ENCODE data around the gene TM9SF3. TPM values are rescaled to one million over a fixed set of nuclear protein-coding genes. Genes with fewer than 3 reads are reported as not detected.
"Not testable (repeated sequence)": the region's sequence is repeated elsewhere in the genome, so short reads cannot be mapped to it uniquely, and the experiment has no call there.

TM9SF3 gene
- total RNA-seq, 2 experiments from 2014 or later: 82.8 to 85.4 TPM

DNA sequence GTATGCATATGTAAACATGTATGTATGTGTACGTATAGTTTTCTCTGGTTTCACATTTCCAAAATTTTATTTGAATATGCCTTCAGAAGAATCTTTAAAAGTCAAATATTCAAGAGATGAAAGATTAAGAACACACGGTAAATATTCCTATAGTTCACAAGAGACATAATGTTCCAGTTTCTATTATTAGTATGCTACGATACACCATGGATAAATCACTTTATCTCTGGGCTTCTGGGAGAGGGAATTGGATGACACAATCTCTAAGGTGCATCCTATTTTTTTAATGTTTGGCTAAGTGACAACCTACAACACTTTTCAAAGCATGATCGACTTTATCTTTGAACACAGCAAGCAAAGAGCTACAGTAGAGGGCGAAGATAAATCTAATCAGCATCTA, 13.8 kb downstream of the TM9SF3 start:
- Mint-ChIP-seq H3K4me1 (peaks cover 20% of the 10 kb centered on the region), H3K27me3 (no peaks in the 10 kb centered on the region), H3K4me3 (no peak overlapping the region), H3K36me3 (ENCODE audit: low read depth) (peaks cover 49% of the 10 kb centered on the region), H3K27ac (no peak overlapping the region), H3K9me3 (no peaks in the 10 kb centered on the region)
- POLR2A ChIA-PET: no interaction called here
- DNase-seq: no peak
- CTCF ChIA-PET: interaction anchor here (0.6 to 1.5 kb wide), 2 partner anchors 12 to 620 kb away, joined by 4 read pairs; no protein-coding TSS in a partner anchor

DNA sequence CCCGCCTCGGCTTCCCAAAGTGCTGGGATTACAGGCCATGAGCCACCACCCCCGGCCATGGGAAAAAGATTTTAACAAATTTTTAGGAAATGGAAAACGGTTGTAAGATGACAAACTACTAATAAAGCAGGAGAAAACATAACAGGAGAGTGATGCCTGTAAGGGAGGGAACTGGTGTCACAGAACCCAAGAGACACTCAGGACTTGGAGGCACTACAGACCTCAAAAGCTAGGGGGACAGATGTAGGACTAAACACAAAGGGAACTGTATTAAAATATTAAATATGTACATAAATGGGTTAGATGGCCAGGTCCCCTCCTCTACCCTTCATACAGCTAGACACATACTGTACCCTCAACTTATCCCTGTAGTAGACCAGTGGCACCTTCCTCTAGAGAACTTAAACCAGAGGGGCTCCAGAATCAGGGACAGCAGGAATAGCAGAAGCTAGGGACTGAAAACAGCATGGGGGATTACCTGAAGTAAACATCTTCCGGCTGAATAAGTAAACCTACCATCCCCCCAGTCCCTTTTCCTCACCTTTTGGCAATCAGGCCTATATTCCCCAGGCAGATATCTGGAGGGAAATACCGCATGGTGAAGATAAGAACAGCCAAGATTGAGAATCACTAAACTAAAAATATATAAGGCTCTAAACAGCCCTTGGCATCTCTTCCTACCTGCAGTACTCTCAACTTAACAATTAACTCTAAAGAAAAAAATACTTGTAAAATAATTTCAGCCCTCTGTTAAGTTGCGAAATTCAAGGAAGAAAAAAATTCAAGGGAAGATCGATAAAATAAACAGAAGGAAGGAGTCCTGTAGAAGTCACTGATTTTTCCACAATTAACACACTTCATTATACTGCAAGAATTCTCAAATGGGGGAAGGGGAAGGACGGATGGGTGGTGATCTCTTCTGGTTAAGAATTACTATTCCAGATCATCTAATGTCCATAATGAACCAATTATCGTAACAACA, 15.5 kb downstream of the TM9SF3 start:
- Mint-ChIP-seq H3K4me1 (peaks cover 22% of the 10 kb centered on the region), H3K36me3 (ENCODE audit: low read depth) (peaks cover 58% of the 10 kb centered on the region)
- POLR2A ChIA-PET: no interaction called here

DNA sequence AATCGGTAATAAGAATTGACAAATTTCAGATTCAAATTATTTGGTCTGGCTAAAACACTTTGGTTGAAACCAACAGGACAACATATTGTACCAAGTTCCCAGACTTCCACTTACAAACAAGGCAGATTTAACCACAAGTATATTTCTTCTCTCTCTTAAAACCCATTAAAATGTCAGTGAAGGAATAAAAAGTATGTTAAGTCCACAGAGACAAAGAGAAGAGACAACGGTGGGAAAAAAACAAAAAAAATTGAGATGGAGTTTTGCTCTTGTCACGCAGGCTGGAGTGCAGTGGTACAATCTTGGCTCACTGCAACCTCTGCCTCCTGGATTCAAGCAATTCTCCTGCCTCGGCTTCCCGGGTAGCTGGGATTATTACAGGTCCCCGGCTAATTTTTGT, 16.3 kb downstream of the TM9SF3 start:
- ChIA-PET CTCF (interaction anchor here (1.3 kb wide), 1 partner anchor 11 kb away, joined by 3 read pairs; no protein-coding TSS in a partner anchor), POLR2A (no interaction called here)
- Mint-ChIP-seq H3K9me3 (no peaks in the 10 kb centered on the region), H3K4me1 (peaks cover 27% of the 10 kb centered on the region), H3K27me3 (no peaks in the 10 kb centered on the region), H3K36me3 (ENCODE audit: low read depth) (peaks cover 58% of the 10 kb centered on the region), H3K27ac (no peak overlapping the region), H3K4me3 (no peak overlapping the region)
- no peak for DNase-seq

More for the DNA sequence above, 15.5 kb downstream of the TM9SF3 start:
- H3K27me3 Mint-ChIP-seq: no peaks in the 10 kb centered on the region
- CTCF ChIA-PET: interaction anchor here (1.3 kb wide), 1 partner anchor 10 kb away, joined by 3 read pairs; no protein-coding TSS in a partner anchor
- DNase-seq: no peak
- no peaks in the 10 kb centered on the region for H3K9me3 Mint-ChIP-seq
- no peak overlapping the region for H3K27ac Mint-ChIP-seq
- H3K4me3 Mint-ChIP-seq: no peak overlapping the region

DNA sequence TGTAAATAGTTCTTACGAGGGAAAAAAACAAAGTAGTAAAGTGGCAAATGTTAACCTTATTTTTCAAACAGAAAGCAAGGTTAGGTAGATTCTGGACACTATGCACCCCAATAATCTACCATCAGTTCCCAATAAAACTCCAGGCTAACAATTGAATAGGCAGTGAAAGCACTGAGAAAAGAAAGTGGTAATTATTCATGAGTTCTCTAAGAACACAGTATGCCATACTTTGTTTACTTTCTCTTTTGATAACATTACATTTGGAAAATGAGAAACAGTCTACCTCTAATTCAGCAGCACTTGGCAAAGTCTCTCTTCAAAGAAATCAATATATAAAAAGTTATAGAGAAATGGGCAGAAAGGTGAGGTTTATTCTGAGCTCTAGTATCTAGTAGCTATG, 18.4 kb downstream of the TM9SF3 start:
- CTCF ChIA-PET: no interaction called here

DNA sequence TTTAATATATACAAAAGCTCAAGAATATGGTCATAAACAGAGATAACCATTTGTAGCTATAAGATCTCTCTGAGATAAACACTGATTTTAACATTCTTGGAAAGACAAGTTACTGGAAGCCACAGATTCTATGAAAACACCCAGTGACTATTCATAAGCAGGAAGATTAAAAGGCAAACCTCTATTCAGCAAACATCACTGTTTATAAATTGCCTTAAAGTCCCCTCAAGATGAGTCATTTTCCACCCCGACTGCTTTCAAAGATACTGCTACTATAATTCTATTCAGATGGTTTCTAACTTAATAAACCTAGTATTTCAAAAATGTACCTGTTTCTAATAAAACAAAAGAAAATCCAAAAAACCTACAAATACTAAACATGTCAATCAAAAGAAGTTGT, 21.0 kb downstream of the TM9SF3 start:
- Mint-ChIP-seq H3K36me3 (ENCODE audit: low read depth) (peaks cover 39% of the 10 kb centered on the region), H3K27me3 (no peaks in the 10 kb centered on the region), H3K9me3 (no peaks in the 10 kb centered on the region), H3K27ac (no peak overlapping the region), H3K4me3 (no peak overlapping the region), H3K4me1 (peaks cover 32% of the 10 kb centered on the region)
- ChIA-PET CTCF (interaction anchor here (0.9 to 1.9 kb wide), 2 partner anchors 10 to 52 kb away, joined by 4 to 7 read pairs; partner anchors contain the start of gene TLL2), POLR2A (interaction anchor here (1.4 kb wide), 1 partner anchor 21 kb away, joined by 3 read pairs; the partner anchor contains the start of gene TM9SF3)
- no peak for DNase-seq

More for the DNA sequence above, 18.4 kb downstream of the TM9SF3 start:
- DNase-seq: no peak
- no peak overlapping the region for H3K4me3 Mint-ChIP-seq
- H3K9me3 Mint-ChIP-seq: no peaks in the 10 kb centered on the region
- H3K27me3 Mint-ChIP-seq: no peaks in the 10 kb centered on the region
- H3K4me1 Mint-ChIP-seq: peaks cover 32% of the 10 kb centered on the region
- peaks cover 46% of the 10 kb centered on the region for H3K36me3 Mint-ChIP-seq (ENCODE audit: low read depth)
- H3K27ac Mint-ChIP-seq: no peak overlapping the region
- POLR2A ChIA-PET: no interaction called here

DNA sequence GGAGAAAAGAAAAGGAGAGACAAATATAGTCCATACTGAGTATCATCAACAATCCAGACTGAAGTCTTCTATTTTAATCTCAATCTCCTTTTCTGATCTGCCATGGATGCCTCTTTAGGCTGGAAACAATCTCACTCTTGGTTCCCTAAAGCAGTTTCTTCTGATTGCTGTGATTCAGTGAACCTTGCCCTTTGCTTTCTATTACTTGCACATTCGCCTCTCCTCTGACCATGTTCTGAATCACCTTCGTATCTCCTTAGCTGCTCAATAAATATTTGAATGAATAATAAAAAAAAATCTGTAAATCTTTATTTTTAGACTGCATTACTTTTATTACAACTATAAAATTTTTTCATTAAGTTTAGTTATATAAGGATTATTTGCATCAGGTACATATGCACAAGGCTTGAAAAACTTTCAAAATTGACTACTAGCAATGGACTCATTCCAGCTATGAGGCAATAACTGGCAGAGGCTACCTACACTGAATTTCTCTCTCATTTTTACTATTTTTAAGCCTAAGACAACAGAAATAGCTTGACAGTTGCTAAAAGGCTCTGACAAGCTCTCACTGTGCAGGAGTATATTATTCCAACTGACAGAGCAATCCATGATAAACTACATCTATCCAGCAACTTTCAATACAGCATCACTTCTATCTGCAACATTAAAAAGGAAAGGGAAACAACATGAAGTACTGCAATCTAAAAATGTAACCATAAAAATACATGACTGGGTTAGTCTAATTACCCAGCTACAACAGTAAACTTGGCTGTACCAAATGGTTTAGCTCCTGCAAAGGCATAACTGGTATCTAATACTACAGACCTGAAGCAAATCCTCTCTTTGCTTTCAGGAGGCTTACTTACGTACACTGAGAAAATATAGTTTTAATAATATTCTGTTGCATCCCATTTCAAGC, 25.6 kb downstream of the TM9SF3 start:
- H3K4me3 Mint-ChIP-seq: no peak overlapping the region
- H3K27me3 Mint-ChIP-seq: no peaks in the 10 kb centered on the region
- peaks cover 9% of the 10 kb centered on the region for H3K4me1 Mint-ChIP-seq
- no peaks in the 10 kb centered on the region for H3K9me3 Mint-ChIP-seq
- H3K36me3 Mint-ChIP-seq (ENCODE audit: low read depth): peaks cover 34% of the 10 kb centered on the region
- ChIA-PET POLR2A (no interaction called here), CTCF (interaction anchor here (0.7 kb wide), 1 partner anchor 1120 kb away, joined by 3 read pairs; no protein-coding TSS in a partner anchor)
- no peak for DNase-seq
- no peak overlapping the region for H3K27ac Mint-ChIP-seq

DNA sequence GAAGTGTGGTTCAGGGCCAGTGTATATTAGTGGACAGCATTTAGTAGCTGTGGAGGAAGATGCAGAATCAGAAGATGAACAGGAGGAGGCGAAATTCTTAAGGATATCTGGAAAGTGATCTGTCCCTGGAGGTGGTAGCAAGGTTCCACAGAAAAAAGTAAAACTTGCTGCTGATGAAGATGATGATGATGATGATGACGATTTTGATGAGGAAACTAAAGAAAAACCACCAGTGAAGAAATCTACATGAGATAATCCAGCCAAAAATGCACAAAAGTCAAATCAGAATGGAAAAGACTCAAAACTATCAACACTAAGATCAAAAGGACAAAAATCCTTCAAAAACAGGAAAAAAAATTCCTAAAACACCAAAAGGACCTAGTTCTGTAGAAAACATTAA, 26.3 kb downstream of the TM9SF3 start:
- Mint-ChIP-seq H3K36me3 (ENCODE audit: low read depth) (peaks cover 31% of the 10 kb centered on the region), H3K27me3 (no peaks in the 10 kb centered on the region), H3K4me1 (peaks cover 5% of the 10 kb centered on the region), H3K4me3 (no peak overlapping the region), H3K27ac (no peak overlapping the region), H3K9me3 (no peaks in the 10 kb centered on the region)
- ChIA-PET CTCF (no interaction called here), POLR2A (no interaction called here)
- no peak for DNase-seq

DNA sequence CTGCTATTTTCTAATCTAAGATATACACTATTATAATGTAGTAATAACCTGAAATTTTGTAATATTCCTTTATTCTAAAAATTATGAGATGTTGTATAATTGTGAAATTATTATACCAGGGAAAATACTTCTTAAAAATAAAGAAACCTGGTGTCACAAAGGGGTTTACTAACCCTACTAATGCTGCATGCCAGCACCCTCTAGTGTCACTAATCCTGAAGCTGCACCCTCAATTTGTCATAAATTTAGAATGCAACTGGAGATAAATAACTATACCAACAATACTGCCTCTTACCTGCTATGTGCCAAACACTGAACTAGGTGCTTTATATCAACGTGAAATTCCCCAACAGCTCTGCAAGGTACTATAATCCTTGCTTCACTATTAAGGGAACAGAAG, 30.8 kb downstream of the TM9SF3 start:
- Mint-ChIP-seq H3K27me3 (no peaks in the 10 kb centered on the region), H3K4me3 (no peak overlapping the region), H3K4me1 (no peaks in the 10 kb centered on the region), H3K36me3 (ENCODE audit: low read depth) (peaks cover 25% of the 10 kb centered on the region), H3K9me3 (no peaks in the 10 kb centered on the region), H3K27ac (no peak overlapping the region)
- DNase-seq: no peak
- POLR2A ChIA-PET: no interaction called here
- CTCF ChIA-PET: interaction anchor here (0.7 to 1.5 kb wide), 3 partner anchors 10 to 159 kb away, joined by 3 to 4 read pairs (median 3); partner anchors contain the start of gene TLL2

DNA sequence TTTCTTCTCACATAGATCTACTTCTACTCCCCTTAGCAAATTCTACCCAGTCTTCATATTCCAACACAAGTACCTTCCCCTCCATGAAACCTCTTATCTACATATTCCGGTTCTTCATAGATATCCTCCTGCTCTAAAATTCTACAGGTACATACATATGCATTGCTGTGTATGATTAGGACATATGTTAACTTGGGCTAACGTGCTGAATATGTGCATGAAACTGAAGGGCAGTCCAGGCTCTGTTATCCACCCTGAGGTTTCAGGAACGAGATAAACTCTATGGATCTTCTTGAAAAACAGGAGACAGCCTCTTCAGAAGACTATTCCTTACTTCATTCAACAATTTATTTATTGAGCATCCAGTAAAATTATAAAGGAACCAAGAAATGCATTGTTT, 31.5 kb downstream of the TM9SF3 start:
- peaks cover 20% of the 10 kb centered on the region for H3K36me3 Mint-ChIP-seq (ENCODE audit: low read depth)
- H3K9me3 Mint-ChIP-seq: no peaks in the 10 kb centered on the region
- no peak for DNase-seq
- no peaks in the 10 kb centered on the region for H3K4me1 Mint-ChIP-seq
- no peak overlapping the region for H3K27ac Mint-ChIP-seq
- H3K4me3 Mint-ChIP-seq: no peak overlapping the region
- ChIA-PET POLR2A (no interaction called here), CTCF (interaction anchor here (1.2 kb wide), 1 partner anchor 10 kb away, joined by 4 read pairs; no protein-coding TSS in a partner anchor)
- no peaks in the 10 kb centered on the region for H3K27me3 Mint-ChIP-seq

DNA sequence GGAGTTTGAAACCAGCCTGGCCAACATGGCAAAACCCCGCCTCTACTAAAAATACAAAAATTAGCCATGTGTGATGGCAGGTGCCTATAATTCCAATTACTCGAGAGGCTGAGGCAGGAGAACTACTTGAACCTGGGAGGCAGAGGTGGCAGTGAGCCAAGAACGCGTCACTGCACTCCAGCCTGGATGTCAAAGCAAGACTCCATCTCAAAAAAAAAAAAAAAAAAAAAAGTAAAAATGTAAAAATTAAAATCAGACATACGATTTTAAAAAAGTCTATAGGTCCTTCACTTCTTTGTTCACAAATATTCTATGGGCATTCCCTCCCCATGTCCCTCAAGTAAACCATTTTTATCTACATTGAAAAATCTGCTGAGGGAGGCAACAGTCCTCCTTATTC, 38.2 kb downstream of the TM9SF3 start:
- no peaks in the 10 kb centered on the region for H3K9me3 Mint-ChIP-seq
- no peaks in the 10 kb centered on the region for H3K27me3 Mint-ChIP-seq
- H3K4me3 Mint-ChIP-seq: no peak overlapping the region
- ChIA-PET POLR2A (no interaction called here), CTCF (no interaction called here)
- H3K4me1 Mint-ChIP-seq: no peaks in the 10 kb centered on the region
- no peak overlapping the region for H3K27ac Mint-ChIP-seq
- H3K36me3 Mint-ChIP-seq (ENCODE audit: low read depth): peaks cover 47% of the 10 kb centered on the region
- DNase-seq: no peak

DNA sequence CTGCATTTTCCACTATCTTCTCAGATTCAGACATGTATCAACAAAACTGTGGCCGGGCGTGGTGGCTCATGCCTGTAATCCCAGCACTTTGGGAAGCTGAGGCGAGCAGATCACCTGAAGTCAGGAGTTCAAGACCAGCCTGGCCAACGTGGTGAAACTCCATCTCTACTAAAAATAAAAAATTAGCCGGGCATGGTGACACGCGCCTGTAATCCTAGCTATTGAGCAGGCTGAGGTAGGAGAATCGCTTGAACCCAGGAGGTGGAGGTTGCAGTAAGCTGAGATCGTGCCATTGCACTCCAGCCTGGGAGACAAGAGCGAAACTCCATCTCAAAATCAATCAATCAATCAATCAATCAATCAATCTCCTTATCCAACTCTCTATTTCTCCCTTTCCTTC, 41.3 kb downstream of the TM9SF3 start:
- DNase-seq, H3K4me1 Mint-ChIP-seq, H3K4me3 Mint-ChIP-seq, H3K27ac Mint-ChIP-seq, H3K27me3 Mint-ChIP-seq, POLR2A ChIA-PET, H3K9me3 Mint-ChIP-seq: not testable (repeated sequence)
- peaks cover 49% of the 10 kb centered on the region for H3K36me3 Mint-ChIP-seq (ENCODE audit: low read depth)
- CTCF ChIA-PET: interaction anchor here (1.4 kb wide), 1 partner anchor 8 kb away, joined by 3 read pairs; no protein-coding TSS in a partner anchor

DNA sequence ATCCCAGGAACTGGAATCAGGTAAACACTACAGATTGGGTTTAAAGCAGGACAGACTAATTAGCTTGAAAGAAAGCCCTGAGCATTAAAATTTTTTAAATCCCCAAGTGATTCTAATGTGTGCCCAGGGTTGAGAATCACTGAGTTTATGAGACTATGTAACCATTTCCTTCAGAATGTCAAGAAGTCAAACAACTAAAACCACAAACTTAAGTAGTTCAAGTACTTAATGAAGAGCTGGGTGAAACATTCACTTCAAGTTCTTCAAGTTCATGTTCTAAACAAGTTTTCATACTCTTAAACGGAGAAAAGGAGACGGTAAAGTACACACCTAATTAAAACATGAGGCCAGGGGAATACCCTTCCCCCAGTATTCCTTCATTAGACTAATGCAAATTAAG, 44.9 kb downstream of the TM9SF3 start:
- H3K9me3 Mint-ChIP-seq: no peaks in the 10 kb centered on the region
- peaks cover 45% of the 10 kb centered on the region for H3K36me3 Mint-ChIP-seq (ENCODE audit: low read depth)
- H3K27ac Mint-ChIP-seq: no peak overlapping the region
- CTCF ChIA-PET: interaction anchor here (0.8 to 1.0 kb wide), 2 partner anchors 21 to 25 kb away, joined by 3 read pairs; no protein-coding TSS in a partner anchor
- no peak for DNase-seq
- no peaks in the 10 kb centered on the region for H3K27me3 Mint-ChIP-seq
- peaks cover 5% of the 10 kb centered on the region for H3K4me1 Mint-ChIP-seq
- H3K4me3 Mint-ChIP-seq: no peak overlapping the region
- POLR2A ChIA-PET: no interaction called here

DNA sequence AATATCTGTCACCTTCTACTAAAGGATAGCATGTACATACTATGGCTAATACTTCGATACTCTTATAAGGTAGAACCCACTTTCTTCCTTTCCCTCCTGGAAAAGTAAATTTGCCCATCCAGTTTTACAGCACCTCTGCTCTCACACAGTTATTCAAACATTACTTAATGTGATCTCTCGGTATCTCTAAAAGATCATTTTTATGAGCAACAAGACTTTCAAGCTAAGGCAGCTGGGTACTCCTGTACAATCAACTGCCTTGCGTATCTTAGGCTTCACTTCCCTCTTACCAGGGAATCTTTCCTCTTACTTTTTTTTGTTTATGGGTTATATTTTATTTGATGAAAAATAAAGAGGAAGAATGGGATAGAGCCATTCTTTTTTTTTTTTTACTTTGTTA, 46.6 kb downstream of the TM9SF3 start:
- H3K9me3 Mint-ChIP-seq: no peaks in the 10 kb centered on the region
- POLR2A ChIA-PET: no interaction called here

More for the DNA sequence above, 46.6 kb downstream of the TM9SF3 start:
- CTCF ChIA-PET: no interaction called here
- DNase-seq: no peak
- H3K4me1 Mint-ChIP-seq: peaks cover 5% of the 10 kb centered on the region
- H3K4me3 Mint-ChIP-seq: no peak overlapping the region
- peaks cover 31% of the 10 kb centered on the region for H3K36me3 Mint-ChIP-seq (ENCODE audit: low read depth)
- H3K27ac Mint-ChIP-seq: no peak overlapping the region
- no peaks in the 10 kb centered on the region for H3K27me3 Mint-ChIP-seq
